Natural killer cell treated with Interleukin-12 subunit alpha and Interleukin-12 subunit beta and Interleukin-15 and Interleukin-18, amount 100 ng/mL, for 72 hours (primary cell): ENCODE results near the gene MARVELD1. TPM values are rescaled to one million over a fixed set of nuclear protein-coding genes. Genes with fewer than 3 reads are reported as not detected.
"Not testable (repeated sequence)": the region's sequence is repeated elsewhere in the genome, so short reads cannot be mapped to it uniquely, and the experiment has no call there.

ENCODE experiments used
- ATAC-seq, 2 donors: fragments of 150-1000 bp; cut with Tn5 transposase in 1 of 2; sonication (Bioruptor Pico), chemical (Tn5 transposase) in 1 of 2; 2 replicates each; pipeline ENCODE4 v1.10.0; 2021
- DNase-seq: peaks from one replicate; pipeline ENCODE4 v3.0.0; 2022; ENCODE audit warnings: low spot score
- H3K27ac Mint-ChIP-seq, 2 donors: 1 replicate in 1 of 2; 2 replicates in 1 of 2; pipeline ENCODE4 v1.8.0; 2022; ENCODE audit warnings: mixed read lengths in 2 of 2, mild to moderate bottlenecking in 1 of 2, moderate library complexity in 1 of 2
- H3K27me3 Mint-ChIP-seq, 2 donors: 1 replicate in 1 of 2; 2 replicates in 1 of 2; pipeline ENCODE4 v1.8.0; 2022; ENCODE audit warnings: mixed read lengths in 2 of 2
- H3K36me3 Mint-ChIP-seq: one replicate; pipeline ENCODE4 v1.8.0; 2022; ENCODE audit warnings: mixed read lengths
- H3K4me1 Mint-ChIP-seq, 2 donors: 1 replicate in 1 of 2; 2 replicates in 1 of 2; pipeline ENCODE4 v1.8.0; 2022; ENCODE audit warnings: low read depth in 2 of 2, mixed read lengths in 2 of 2, mild to moderate bottlenecking in 1 of 2
- H3K4me3 Mint-ChIP-seq: one replicate; pipeline ENCODE4 v1.8.0; 2022; ENCODE audit warnings: mixed read lengths
- H3K9me3 Mint-ChIP-seq: 2 replicates; pipeline ENCODE4 v1.8.0; 2022; ENCODE audit warnings: mixed read lengths
- total RNA-seq, 2 donors: library from RNA; stranded (reverse); gene quantifications; one replicate each; pipeline ENCODE4 v1.2.3, GENCODE V29; 2022

Gene MARVELD1
- total RNA-seq, 2 donors from 2014 or later: 0.75 TPM; not detected in 1

DNA sequence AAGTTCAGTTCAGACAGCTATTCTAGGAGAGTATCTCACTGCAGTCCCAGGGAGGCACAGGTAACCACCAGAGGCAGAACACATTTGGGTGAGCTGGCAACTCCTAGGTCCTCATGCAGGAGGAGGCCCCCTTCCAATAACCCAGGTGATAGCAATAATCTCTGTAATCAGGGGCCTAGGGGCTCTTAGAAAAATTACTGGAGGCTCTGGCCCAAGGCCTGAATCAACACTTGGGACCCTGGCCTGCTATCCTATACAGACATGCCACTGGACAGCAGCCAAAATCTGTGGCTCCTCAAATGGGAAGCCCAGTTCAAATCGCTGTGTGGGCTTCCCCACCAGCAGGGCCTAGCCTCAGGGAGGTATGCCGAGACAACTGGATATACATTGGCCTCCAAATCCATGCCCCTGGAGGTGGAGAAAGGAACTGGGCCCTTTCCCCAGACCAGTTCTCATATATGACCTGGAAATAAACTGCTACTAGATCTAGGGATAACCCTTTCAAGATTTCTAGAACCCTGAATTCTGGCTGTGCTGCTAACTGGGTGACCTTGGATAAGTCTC lies 28.1 kb upstream of the MARVELD1 start:
- Mint-ChIP-seq H3K27me3 (no peaks in the 10 kb centered on the region), H3K4me1 (peaks cover 9 to 10% of the 10 kb centered on the region in 2 donors), H3K4me3 (no peak overlapping the region), H3K27ac (no peak overlapping the region), H3K9me3 (no peaks in the 10 kb centered on the region), H3K36me3 (no peaks in the 10 kb centered on the region)
- DNase-seq (no peak), ATAC-seq (no peak)

- Mint-ChIP-seq H3K27me3 (no peaks in the 10 kb centered on the region), H3K27ac (no peak overlapping the region), H3K9me3 (no peaks in the 10 kb centered on the region), H3K4me3 (peak overlapping the region; percentile 78), H3K36me3 (no peaks in the 10 kb centered on the region), H3K4me1 (peaks cover 9 to 10% of the 10 kb centered on the region in 2 donors)
- ATAC-seq: no peak
- no peak for DNase-seq
These were observed 27.1 kb upstream of the MARVELD1 start for GRCh38 chr10:97686301-97686961.

DNA sequence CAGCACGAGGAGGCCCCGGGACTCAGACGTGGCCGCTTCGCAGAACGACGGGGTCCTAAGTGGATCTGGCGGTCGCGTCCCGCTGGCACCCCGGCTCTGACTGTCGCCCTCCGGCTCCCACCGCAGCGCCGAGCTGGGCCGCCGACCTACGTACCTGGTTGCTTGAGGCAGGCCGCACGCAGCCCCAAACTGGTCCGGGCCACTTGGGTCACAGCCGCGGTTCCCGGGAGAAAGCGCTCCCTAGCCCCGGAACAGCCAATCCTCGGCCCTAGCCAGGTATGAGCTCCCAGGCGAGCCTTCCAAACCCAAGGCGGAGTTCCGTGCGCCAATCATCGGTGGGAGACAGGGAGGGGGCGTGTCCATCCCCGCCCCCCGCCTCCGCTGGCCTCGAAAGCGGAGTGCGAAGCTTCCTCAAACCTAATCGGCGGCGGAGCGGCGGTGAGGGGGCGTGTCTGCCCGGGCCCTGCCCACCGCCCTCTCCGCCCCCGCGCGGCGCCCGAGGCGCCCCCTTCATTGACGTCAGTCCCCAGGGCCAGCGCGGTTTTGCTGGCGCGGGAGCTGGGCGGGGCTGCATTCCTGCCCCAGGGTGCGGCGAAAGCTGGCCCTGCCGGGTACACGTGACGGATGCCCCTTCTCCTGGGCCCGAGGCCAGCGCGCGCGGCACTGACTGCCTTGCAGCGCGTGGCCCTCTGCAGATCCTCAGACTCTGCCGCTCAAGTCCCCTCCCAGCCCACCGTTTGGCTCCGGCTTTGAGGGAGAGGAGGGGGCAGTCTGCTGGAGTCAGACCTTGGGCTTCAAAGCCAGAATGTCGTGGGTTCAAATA lies 26.4 kb upstream of the MARVELD1 start, which contains the start of gene AVPI1:
TSS of gene AVPI1 (minus strand) at position 280 of the 823 bp plus-strand sequence. CDS start 7,336 bp downstream, outside the sequence.
- peaks cover 9 to 10% of the 10 kb centered on the region in 2 donors for H3K4me1 Mint-ChIP-seq
- H3K27ac Mint-ChIP-seq: peak within 1 kb of the TSS in 1 of 2 donors; percentile 71
- H3K4me3 Mint-ChIP-seq: peak within 1 kb of the TSS; percentile 78
- H3K36me3 Mint-ChIP-seq: no peaks in the 10 kb centered on the region
- ATAC-seq (peak; percentile 97), DNase-seq (peak; percentile 98)
- no peaks in the 10 kb centered on the region for H3K9me3 Mint-ChIP-seq
- no peaks in the 10 kb centered on the region for H3K27me3 Mint-ChIP-seq

DNA sequence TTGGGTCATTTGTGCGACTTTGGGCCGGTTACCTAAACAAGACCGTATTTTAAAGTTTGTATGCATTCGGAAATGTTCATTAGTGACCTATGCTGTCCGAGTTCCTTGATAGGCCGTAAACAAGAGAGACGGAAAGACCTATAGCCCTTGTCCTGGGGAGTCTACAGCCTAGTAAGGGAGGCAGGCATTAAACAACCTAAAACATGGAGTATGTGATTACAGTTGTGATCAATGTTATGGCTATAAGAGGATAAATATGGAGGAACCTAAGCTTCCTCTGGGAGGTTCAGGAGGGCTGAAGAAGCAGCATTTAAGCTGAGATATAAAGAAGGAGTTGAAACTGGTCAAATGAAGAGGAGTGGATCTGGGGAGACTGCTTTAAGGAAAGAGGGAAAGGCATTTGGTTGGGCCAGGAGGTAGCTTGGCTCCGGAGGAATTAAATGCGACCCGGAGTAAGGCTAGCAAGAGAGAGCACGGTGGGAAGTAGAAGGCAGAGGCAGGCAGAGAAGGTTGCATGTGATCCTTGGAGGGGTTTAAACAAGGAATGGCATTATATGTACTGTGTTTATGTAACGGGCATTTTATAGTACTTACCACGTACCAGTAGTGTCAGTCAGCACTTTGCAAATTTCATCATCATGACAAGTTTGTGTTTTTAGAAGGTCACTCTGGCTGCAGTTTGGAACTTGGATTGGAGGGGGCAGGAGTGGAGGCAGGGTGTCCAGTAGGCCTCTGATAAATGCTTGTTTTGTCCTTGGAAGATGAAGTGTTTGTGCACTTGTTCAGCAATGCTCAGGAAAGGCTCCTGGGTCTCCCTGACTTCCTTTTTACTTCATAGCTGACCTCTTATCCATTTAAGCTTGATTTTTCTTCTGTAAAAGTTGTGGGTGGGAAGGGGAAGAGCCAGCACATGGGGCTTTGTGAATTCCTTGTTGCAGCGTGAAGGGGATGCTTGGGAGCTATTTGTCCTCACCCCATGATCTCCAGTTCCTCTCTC lies 25.4 kb upstream of the MARVELD1 start:
- H3K9me3 Mint-ChIP-seq: no peaks in the 10 kb centered on the region
- peak overlapping the region in 1 of 2 donors; percentile 71 for H3K27ac Mint-ChIP-seq
- ATAC-seq: no peak
- H3K36me3 Mint-ChIP-seq: no peaks in the 10 kb centered on the region
- no peak for DNase-seq
- peaks cover 9 to 10% of the 10 kb centered on the region in 2 donors for H3K4me1 Mint-ChIP-seq
- H3K27me3 Mint-ChIP-seq: no peaks in the 10 kb centered on the region
- peak overlapping the region; percentile 78 for H3K4me3 Mint-ChIP-seq

DNA sequence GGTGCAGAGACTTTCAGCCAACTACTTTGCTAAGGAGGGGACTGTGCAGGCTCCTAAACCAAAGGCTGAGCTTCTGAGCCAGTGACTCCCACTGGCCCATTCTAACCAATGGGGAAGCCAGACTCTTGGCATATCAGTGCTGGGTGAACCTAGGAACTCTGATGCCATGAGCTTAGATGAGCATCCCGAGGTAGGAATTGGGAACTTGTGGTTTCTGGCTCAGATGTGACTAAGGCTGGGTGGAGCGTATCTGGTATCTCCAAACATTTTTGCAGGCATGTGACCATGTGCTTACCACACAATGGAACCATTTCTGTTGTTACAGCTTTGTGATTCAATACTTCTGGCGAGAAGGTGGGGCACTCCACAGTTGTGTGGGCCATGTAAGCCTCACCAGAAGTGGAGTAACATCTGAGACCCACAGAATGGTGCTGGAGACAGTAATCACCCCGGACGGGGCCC lies 23.9 kb upstream of the MARVELD1 start:
- H3K27me3 Mint-ChIP-seq: no peaks in the 10 kb centered on the region
- no peaks in the 10 kb centered on the region for H3K9me3 Mint-ChIP-seq
- no peaks in the 10 kb centered on the region for H3K36me3 Mint-ChIP-seq
- H3K4me3 Mint-ChIP-seq: no peak overlapping the region
- peaks cover 9 to 10% of the 10 kb centered on the region in 2 donors for H3K4me1 Mint-ChIP-seq
- ATAC-seq (no peak), DNase-seq (no peak)
- no peak overlapping the region for H3K27ac Mint-ChIP-seq

DNA sequence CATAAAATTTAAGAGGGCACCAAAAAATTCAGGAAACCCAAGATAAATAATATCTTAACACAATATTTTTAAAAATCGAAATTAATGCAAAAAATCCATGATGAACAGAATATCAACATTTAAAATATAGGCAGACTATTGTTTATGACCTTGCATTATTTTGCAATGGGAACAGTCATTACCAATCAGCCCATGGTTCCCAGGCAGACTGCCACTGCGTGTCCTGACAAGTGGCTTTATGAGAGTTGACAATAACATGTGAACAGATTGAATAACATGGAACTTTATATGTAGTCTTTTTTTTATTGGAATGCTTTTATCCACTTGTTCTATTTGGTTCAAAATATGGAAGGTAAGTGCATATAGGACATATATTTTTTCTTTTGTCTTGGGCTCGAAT lies 23.4 kb upstream of the MARVELD1 start:
- no peak for ATAC-seq
- Mint-ChIP-seq H3K27ac (no peak overlapping the region), H3K4me3 (no peak overlapping the region), H3K9me3 (no peaks in the 10 kb centered on the region), H3K4me1 (peaks cover 9 to 10% of the 10 kb centered on the region in 2 donors), H3K36me3 (no peaks in the 10 kb centered on the region), H3K27me3 (no peaks in the 10 kb centered on the region)
- no peak for DNase-seq

GRCh38 chr10:97698072-97698655 lies 15.4 kb upstream of the MARVELD1 start:
- not testable (repeated sequence) for H3K4me3 Mint-ChIP-seq

DNA sequence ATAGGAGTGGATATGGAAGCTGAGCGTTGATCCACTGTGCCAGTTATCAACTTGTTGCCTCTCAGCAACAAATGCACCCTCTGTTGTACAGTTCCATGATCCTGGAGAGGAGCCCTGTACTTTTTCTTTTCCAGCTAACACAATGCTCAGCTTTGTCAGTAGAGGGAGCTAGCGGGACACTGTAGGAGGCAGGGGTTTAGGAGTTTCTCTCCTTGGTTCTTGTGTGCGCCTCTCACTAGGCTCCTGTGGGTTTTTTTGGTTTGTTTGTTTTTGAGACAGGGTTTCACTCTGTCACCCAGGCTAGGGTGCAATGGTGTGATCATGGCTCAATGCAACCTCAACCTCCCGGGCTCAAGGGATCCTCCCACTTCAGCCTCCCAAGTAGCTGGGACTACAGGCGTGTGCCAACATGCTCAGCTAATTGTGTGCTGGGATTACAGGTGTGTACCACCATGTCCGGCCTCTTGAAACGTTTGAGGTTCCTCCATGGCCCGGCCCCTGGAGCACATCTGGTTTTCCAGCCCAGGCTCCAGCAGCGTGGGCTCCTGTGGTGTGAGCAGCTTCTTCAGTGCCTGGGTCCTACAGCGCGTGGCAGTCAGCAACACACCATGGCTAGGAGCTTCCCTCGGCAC lies 12.0 kb upstream of the MARVELD1 start:
- Mint-ChIP-seq H3K9me3 (no peaks in the 10 kb centered on the region), H3K27me3 (peaks cover 5 to 10% of the 10 kb centered on the region in 2 donors), H3K4me3 (no peak overlapping the region), H3K36me3 (no peaks in the 10 kb centered on the region), H3K27ac (no peak overlapping the region), H3K4me1 (no peaks in the 10 kb centered on the region)
- ATAC-seq (peak; percentile 84 to 85), DNase-seq (no peak)

More at GRCh38 chr10:97698072-97698655, 15.4 kb upstream of the MARVELD1 start:
- H3K27ac Mint-ChIP-seq, H3K4me1 Mint-ChIP-seq, H3K27me3 Mint-ChIP-seq, ATAC-seq, DNase-seq, H3K9me3 Mint-ChIP-seq, H3K36me3 Mint-ChIP-seq: not testable (repeated sequence)

DNA sequence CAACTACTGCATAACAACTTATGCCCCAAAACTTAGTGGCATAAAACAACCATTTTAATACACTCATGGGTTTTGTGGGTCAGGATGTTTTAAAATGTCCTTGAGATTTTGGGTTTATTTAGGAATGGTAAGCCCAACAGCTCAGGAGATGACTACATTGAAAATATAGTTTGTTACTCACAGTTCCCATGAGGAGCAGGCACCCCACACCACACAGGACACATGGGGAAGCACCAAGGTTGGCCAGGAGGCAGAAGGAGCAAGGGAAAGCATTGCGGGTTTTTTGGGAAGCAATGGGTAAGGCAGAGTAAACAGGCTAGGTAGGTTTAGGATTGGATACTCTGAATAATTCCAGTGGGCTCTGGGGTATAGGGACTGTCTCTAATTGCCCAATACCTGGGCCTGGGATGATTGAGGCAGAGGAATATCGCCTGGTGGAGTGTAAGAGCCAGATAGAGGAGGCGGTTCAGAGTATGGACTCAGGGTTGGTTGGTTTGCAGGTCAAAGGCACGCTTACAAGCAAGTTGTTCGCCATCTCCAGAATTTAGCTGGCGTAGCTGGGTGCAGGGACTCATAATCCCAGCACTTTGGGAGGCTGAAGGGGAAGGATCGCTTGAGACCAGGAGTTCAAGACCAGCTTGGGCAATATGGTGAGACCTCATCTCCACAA lies 10.0 kb upstream of the MARVELD1 start:
- no peak for ATAC-seq
- no peak overlapping the region for H3K27ac Mint-ChIP-seq
- no peaks in the 10 kb centered on the region for H3K36me3 Mint-ChIP-seq
- peaks cover 7 to 10% of the 10 kb centered on the region in 2 donors for H3K27me3 Mint-ChIP-seq
- H3K9me3 Mint-ChIP-seq: no peaks in the 10 kb centered on the region
- no peaks in the 10 kb centered on the region for H3K4me1 Mint-ChIP-seq
- peak; percentile 16 for DNase-seq
- no peak overlapping the region for H3K4me3 Mint-ChIP-seq

- Mint-ChIP-seq H3K9me3 (no peaks in the 10 kb centered on the region), H3K4me1 (no peaks in the 10 kb centered on the region), H3K27ac (no peak overlapping the region), H3K27me3 (peaks cover 10 to 15% of the 10 kb centered on the region in 2 donors), H3K4me3 (no peak overlapping the region), H3K36me3 (no peaks in the 10 kb centered on the region)
- ATAC-seq (no peak), DNase-seq (peak; percentile 1)
These were observed 9.2 kb upstream of the MARVELD1 start for GRCh38 chr10:97704341-97704740.

GRCh38 chr10:97705006-97705670 lies 8.4 kb upstream of the MARVELD1 start:
- H3K4me1 Mint-ChIP-seq: no peaks in the 10 kb centered on the region
- peak; percentile 45 for DNase-seq
- H3K9me3 Mint-ChIP-seq: no peaks in the 10 kb centered on the region
- no peak overlapping the region for H3K27ac Mint-ChIP-seq
- no peak overlapping the region for H3K4me3 Mint-ChIP-seq
- peaks cover 15 to 20% of the 10 kb centered on the region in 2 donors for H3K27me3 Mint-ChIP-seq
- ATAC-seq: no peak
- no peaks in the 10 kb centered on the region for H3K36me3 Mint-ChIP-seq
